ENCODE data around the gene SCEL.
A peak's percentile ranks its signal among the peaks of the same experiment; 100 is the strongest.

SCEL gene

DNA sequence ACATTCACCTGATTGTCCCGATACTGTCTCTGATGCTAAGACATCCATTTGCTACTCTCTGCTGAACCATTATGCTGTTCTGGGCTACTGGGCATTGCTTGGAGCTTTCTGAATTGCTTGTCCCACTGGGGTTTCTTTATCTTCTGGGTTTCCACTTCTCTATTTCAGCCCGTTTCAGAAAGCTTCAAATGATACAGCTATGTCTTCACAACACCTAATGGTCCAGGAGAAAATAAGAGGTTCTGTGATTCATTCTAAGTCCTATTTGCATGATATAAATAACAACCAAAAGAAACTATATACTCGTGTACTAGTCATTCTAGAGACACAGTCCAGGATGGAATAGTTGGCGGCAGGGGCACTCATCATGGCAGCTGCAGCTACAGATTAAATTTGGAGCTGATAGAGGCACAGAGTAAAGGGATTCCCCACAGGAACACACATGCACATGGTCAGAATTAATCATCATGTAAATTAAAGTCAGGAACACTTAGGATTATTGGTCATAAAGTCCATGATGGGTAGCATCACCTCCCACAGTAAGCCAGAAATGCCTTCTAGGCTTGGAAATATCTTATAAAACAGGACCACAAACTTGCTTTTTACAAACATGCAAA is 33.3 kb upstream of the SCEL start:
- TF ChIP-seq, protein P1, sequence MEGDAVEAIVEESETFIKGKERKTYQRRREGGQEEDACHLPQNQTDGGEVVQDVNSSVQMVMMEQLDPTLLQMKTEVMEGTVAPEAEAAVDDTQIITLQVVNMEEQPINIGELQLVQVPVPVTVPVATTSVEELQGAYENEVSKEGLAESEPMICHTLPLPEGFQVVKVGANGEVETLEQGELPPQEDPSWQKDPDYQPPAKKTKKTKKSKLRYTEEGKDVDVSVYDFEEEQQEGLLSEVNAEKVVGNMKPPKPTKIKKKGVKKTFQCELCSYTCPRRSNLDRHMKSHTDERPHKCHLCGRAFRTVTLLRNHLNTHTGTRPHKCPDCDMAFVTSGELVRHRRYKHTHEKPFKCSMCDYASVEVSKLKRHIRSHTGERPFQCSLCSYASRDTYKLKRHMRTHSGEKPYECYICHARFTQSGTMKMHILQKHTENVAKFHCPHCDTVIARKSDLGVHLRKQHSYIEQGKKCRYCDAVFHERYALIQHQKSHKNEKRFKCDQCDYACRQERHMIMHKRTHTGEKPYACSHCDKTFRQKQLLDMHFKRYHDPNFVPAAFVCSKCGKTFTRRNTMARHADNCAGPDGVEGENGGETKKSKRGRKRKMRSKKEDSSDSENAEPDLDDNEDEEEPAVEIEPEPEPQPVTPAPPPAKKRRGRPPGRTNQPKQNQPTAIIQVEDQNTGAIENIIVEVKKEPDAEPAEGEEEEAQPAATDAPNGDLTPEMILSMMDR (IDR thresholded peaks at IDR 0.05; ENCODE audit: insufficient read depth, low read depth, low read length, missing control alignments) = no peak
- no peak overlapping the region for H3K4me3 ChIP-seq (ENCODE audit: low read length)
- DNase-seq (ENCODE audit: low read depth) = no peak

- no peak for DNase-seq (ENCODE audit: low read depth)
- TF ChIP-seq, protein P1 (IDR thresholded peaks at IDR 0.05; ENCODE audit: insufficient read depth, low read depth, low read length, missing control alignments) = no peak
- H3K4me3 ChIP-seq (ENCODE audit: low read length) = no peak overlapping the region
Measured at GRCh38 chr13:77503398-77503797, 32.1 kb upstream of the SCEL start.

DNA sequence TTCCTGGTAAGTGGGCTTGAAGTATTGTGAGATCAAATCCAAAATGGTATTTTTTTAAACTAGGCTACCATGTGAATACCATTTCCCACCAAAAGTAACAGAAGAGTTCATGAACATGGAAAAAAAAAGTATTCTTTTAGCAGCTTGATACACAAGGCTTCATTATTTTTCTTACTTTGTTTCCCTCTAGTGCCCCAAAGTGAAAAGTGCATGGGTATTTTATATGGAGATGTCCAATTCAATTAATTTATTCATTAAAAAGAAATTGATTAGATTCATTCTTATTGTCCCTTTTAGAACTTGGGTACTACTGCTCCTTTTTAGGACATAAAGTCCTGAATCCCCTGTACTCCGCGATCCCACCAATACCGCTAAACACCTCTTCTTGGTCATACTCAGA is 28.6 kb upstream of the SCEL start:
- no peak overlapping the region for H3K4me3 ChIP-seq (ENCODE audit: low read length)
- no peak for DNase-seq (ENCODE audit: low read depth)
- TF ChIP-seq, protein P1 (IDR thresholded peaks at IDR 0.05; ENCODE audit: insufficient read depth, low read depth, low read length, missing control alignments) = peak; percentile 16

GRCh38 chr13:77507931-77508776 is 27.4 kb upstream of the SCEL start:
- TF ChIP-seq, protein P1 (IDR thresholded peaks at IDR 0.05; ENCODE audit: insufficient read depth, low read depth, low read length, missing control alignments) = no peak
- DNase-seq (ENCODE audit: low read depth) = peak; percentile 83
- H3K4me3 ChIP-seq (ENCODE audit: low read length) = no peak overlapping the region

DNA sequence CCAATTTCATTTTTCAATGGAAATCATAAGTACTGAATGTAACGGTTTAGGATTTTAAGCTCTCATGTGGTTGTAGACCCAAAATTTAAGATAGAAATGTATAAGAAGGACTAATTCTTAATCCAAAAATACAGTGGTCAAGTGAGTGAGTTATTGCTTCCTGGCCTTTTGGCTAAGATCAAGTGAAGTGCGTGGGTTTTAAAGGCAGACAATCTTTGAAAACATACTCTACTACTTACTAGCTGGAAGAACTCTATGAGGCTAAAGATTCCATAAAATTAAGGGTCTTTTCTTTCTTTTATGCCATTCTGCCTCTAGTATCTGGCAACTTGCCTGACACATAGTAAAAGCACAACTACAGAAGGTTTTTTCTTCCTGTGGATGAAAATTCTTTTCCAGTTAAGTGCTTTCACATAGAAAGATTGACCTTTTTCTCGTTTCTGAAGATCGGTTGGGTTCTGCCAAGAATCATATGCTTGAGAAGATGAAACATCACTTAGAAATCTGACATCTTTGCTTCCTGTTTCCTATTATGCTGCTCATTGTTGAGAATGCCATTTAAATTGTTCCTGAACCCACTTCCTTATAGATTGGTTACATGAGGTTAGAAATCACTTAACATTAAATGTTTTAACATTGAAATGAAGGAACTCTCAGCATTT is 26.4 kb upstream of the SCEL start:
- peak; percentile 58 for DNase-seq (ENCODE audit: low read depth)
- TF ChIP-seq, protein P1 (IDR thresholded peaks at IDR 0.05; ENCODE audit: insufficient read depth, low read depth, low read length, missing control alignments) = no peak
- H3K4me3 ChIP-seq (ENCODE audit: low read length) = no peak overlapping the region

GRCh38 chr13:77510156-77510555 is 25.4 kb upstream of the SCEL start:
- DNase-seq (ENCODE audit: low read depth) = no peak

More at GRCh38 chr13:77510156-77510555, 25.4 kb upstream of the SCEL start:
- TF ChIP-seq, protein P1 (IDR thresholded peaks at IDR 0.05; ENCODE audit: insufficient read depth, low read depth, low read length, missing control alignments) = no peak
- no peak overlapping the region for H3K4me3 ChIP-seq (ENCODE audit: low read length)
